ENCODE data around the gene SPEM2.

Gene SPEM2

GRCh38 chr17:7388856-7389255 lies 36.6 kb upstream of the SPEM2 start:
- H3K27me3 ChIP-seq (ENCODE audit: control insufficient read depth in 1 of 2, insufficient read depth in 1 of 2, low read length in 2 of 2): no peaks in the 10 kb centered on the region
- no peak for DNase-seq
- H3K79me1 ChIP-seq (replicated peaks; ENCODE audit: low read length, poor library complexity, severe bottlenecking): peaks cover 22% of the 10 kb centered on the region
- no peak overlapping the region for H2AFZ ChIP-seq (ENCODE audit: low read depth, low read length)
- H2BK120ac ChIP-seq (ENCODE audit: low read depth, low read length): no peak overlapping the region
- peaks cover 23% of the 10 kb centered on the region for H3K4me1 ChIP-seq (ENCODE audit: control insufficient read depth, insufficient read depth, low read depth, low read length)
- no peak overlapping the region for H3K27ac ChIP-seq (ENCODE audit: low read length, poor library complexity, severe bottlenecking)
- no peak overlapping the region for H4K91ac ChIP-seq (ENCODE audit: low read length)
- H3K4me2 ChIP-seq (ENCODE audit: low read length, poor library complexity, severe bottlenecking): no peak overlapping the region
- no peak overlapping the region for H3K23ac ChIP-seq (ENCODE audit: low read length in 2 of 2)
- H2BK5ac ChIP-seq (ENCODE audit: low read depth, low read length, poor library complexity, severe bottlenecking): no peak overlapping the region
- H2BK15ac ChIP-seq (ENCODE audit: low read depth, poor library complexity, severe bottlenecking): no peak overlapping the region
- H3K4me3 ChIP-seq (ENCODE audit: insufficient read depth in 1 of 2, low read depth in 1 of 2, low read length in 2 of 2): no peak overlapping the region
- H3K9me3 ChIP-seq (ENCODE audit: control insufficient read depth, low read length): no peaks in the 10 kb centered on the region
- peaks cover 46 to 67% of the 10 kb centered on the region in 2 experiments for H3K36me3 ChIP-seq (ENCODE audit: control insufficient read depth in 1 of 2, insufficient read depth in 2 of 2, low read depth in 1 of 2, low read length in 2 of 2)
- H2AK5ac ChIP-seq (ENCODE audit: low read length, severe bottlenecking): no peak overlapping the region
- H3K4ac ChIP-seq (ENCODE audit: low read depth in 1 of 2, low read length in 2 of 2): no peak overlapping the region
- H3K18ac ChIP-seq (ENCODE audit: low read depth in 1 of 2, low read length in 2 of 2): no peak overlapping the region
- no peak overlapping the region for H4K8ac ChIP-seq (ENCODE audit: low read length)
- H2BK12ac ChIP-seq (ENCODE audit: low read length in 2 of 2): no peak overlapping the region
- 98% methylated on average over 10 of the region's 10 CpGs for WGBS
- H3K14ac ChIP-seq (ENCODE audit: low read length in 2 of 2): no peak overlapping the region
- no peak overlapping the region for H3K9ac ChIP-seq (ENCODE audit: low read length)

DNA sequence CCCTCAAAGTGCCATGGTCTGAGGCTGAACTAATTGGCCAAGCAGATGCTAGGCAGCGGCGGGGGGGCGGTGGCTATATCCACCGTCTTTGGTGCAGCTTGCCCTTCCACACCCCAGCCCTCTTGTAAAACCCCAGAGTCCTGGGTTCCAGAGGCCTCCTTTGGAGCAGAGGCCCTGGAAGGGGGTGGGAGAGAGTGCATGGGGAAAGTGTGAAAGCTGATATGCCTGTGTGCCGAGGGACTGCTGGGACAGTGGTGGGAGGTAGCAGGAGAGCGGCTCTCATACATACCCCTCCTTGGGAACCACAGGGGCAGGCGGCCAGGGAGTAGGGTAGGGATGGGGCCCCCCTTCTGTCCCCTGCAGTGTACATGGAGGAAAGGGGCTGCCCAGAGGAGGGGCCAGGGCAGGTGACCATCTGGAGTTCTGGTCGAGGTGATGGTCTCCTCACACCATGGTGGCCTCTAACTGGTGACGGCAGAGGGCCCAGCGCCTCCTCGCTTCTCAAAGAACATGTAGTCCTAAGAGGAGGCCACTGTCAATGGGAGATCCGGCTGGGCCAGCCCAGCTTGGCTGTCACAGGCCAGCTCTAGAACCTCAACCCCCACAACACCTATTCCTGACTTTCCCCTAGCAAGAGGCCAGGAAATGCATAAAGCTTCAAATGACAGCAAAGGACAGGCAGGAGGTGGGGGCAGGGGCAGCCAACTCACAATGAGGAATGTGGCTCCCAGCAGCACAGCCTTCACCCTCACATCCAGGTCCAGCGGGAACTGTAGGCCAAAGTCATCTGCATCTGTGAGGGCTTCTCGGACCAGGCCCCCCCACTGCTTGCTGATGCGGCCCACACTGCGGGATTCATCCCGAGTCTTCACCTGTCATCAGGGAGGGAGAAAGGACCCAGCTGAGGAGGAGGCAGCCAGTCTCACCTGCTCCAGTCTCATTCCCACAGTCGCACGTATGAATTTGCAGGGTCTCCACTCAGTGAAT lies 35.2 kb upstream of the SPEM2 start:
- Histone ChIP-seq H4K8ac (ENCODE audit: low read length) (no peak overlapping the region), H2BK12ac (ENCODE audit: low read length in 2 of 2) (no peak overlapping the region), H3K4me2 (ENCODE audit: low read length, poor library complexity, severe bottlenecking) (no peak overlapping the region), H3K23ac (ENCODE audit: low read length in 2 of 2) (peak overlapping the region in 1 of 2 experiments; percentile 35), H3K9ac (ENCODE audit: low read length) (no peak overlapping the region), H3K4me3 (ENCODE audit: insufficient read depth in 1 of 2, low read depth in 1 of 2, low read length in 2 of 2) (no peak overlapping the region), H2AFZ (ENCODE audit: low read depth, low read length) (no peak overlapping the region), H3K27me3 (ENCODE audit: control insufficient read depth in 1 of 2, insufficient read depth in 1 of 2, low read length in 2 of 2) (no peaks in the 10 kb centered on the region), H3K4ac (ENCODE audit: low read depth in 1 of 2, low read length in 2 of 2) (no peak overlapping the region), H2AK5ac (ENCODE audit: low read length, severe bottlenecking) (no peak overlapping the region), H3K9me3 (ENCODE audit: control insufficient read depth, low read length) (no peaks in the 10 kb centered on the region), H3K4me1 (ENCODE audit: control insufficient read depth, insufficient read depth, low read depth, low read length) (peaks cover 21% of the 10 kb centered on the region), H3K79me1 (replicated peaks; ENCODE audit: low read length, poor library complexity, severe bottlenecking) (peaks cover 22% of the 10 kb centered on the region), H2BK15ac (ENCODE audit: low read depth, poor library complexity, severe bottlenecking) (no peak overlapping the region), H2BK120ac (ENCODE audit: low read depth, low read length) (no peak overlapping the region), H3K36me3 (ENCODE audit: control insufficient read depth in 1 of 2, insufficient read depth in 2 of 2, low read depth in 1 of 2, low read length in 2 of 2) (peaks cover 46 to 67% of the 10 kb centered on the region in 2 experiments), H3K18ac (ENCODE audit: low read depth in 1 of 2, low read length in 2 of 2) (no peak overlapping the region), H4K91ac (ENCODE audit: low read length) (peak overlapping the region; percentile 52), H3K14ac (ENCODE audit: low read length in 2 of 2) (no peak overlapping the region), H3K27ac (ENCODE audit: low read length, poor library complexity, severe bottlenecking) (no peak overlapping the region), H2BK5ac (ENCODE audit: low read depth, low read length, poor library complexity, severe bottlenecking) (no peak overlapping the region)
- DNase-seq: no peak
- 93% methylated on average over 17 of the region's 19 CpGs for WGBS

DNA sequence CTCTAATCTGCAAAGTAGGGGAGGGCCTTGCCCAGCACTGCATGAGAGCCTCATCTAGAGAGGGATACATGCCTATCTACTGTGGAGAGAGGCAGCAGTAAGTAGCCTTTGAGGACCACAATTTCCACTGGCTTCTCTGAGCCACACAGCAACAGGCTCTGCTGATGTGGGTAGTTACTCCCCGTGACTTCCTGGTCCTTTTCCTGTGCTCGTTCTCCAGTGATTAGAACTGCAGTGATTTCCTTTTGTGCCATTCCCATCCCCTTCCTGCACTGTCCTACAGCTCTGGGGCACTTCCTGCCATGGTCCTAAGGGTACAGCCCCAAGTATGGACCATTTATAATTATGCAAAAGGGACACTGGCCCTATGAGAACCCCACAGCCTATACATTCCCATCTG lies 34.1 kb upstream of the SPEM2 start:
- Histone ChIP-seq H3K9ac (ENCODE audit: low read length) (no peak overlapping the region), H3K9me3 (ENCODE audit: control insufficient read depth, low read length) (no peaks in the 10 kb centered on the region)
- DNase-seq: no peak

More for the DNA sequence above, 34.1 kb upstream of the SPEM2 start:
- WGBS: 71% methylated on average over 2 of the region's 2 CpGs
- no peak overlapping the region for H2BK5ac ChIP-seq (ENCODE audit: low read depth, low read length, poor library complexity, severe bottlenecking)
- H3K23ac ChIP-seq (ENCODE audit: low read length in 2 of 2): no peak overlapping the region
- H3K4me1 ChIP-seq (ENCODE audit: control insufficient read depth, insufficient read depth, low read depth, low read length): peaks cover 21% of the 10 kb centered on the region
- H3K4me3 ChIP-seq (ENCODE audit: insufficient read depth in 1 of 2, low read depth in 1 of 2, low read length in 2 of 2): no peak overlapping the region
- H2BK120ac ChIP-seq (ENCODE audit: low read depth, low read length): no peak overlapping the region
- H3K14ac ChIP-seq (ENCODE audit: low read length in 2 of 2): no peak overlapping the region
- H3K27me3 ChIP-seq (ENCODE audit: control insufficient read depth in 1 of 2, insufficient read depth in 1 of 2, low read length in 2 of 2): no peaks in the 10 kb centered on the region
- no peak overlapping the region for H2AFZ ChIP-seq (ENCODE audit: low read depth, low read length)
- no peak overlapping the region for H3K27ac ChIP-seq (ENCODE audit: low read length, poor library complexity, severe bottlenecking)
- no peak overlapping the region for H4K91ac ChIP-seq (ENCODE audit: low read length)
- no peak overlapping the region for H2BK15ac ChIP-seq (ENCODE audit: low read depth, poor library complexity, severe bottlenecking)
- no peak overlapping the region for H3K18ac ChIP-seq (ENCODE audit: low read depth in 1 of 2, low read length in 2 of 2)
- H4K8ac ChIP-seq (ENCODE audit: low read length): no peak overlapping the region
- H3K4ac ChIP-seq (ENCODE audit: low read depth in 1 of 2, low read length in 2 of 2): no peak overlapping the region
- H3K79me1 ChIP-seq (replicated peaks; ENCODE audit: low read length, poor library complexity, severe bottlenecking): peaks cover 22% of the 10 kb centered on the region
- H2BK12ac ChIP-seq (ENCODE audit: low read length in 2 of 2): no peak overlapping the region
- no peak overlapping the region for H3K4me2 ChIP-seq (ENCODE audit: low read length, poor library complexity, severe bottlenecking)
- no peak overlapping the region for H2AK5ac ChIP-seq (ENCODE audit: low read length, severe bottlenecking)
- peaks cover 46 to 63% of the 10 kb centered on the region in 2 experiments for H3K36me3 ChIP-seq (ENCODE audit: control insufficient read depth in 1 of 2, insufficient read depth in 2 of 2, low read depth in 1 of 2, low read length in 2 of 2)
